ENCODE measurements around the gene LBX1.
A peak's percentile ranks its signal among the peaks of the same experiment; 100 is the strongest.

Gene LBX1

GRCh38 chr10:101223274-101224059 lies 5.8 kb downstream of the LBX1 start:
- DNase-seq (ENCODE audit: extremely low read depth, insufficient read length), result no peak
- H3K27me3 ChIP-seq (replicated peaks; ENCODE audit: control insufficient read depth, insufficient read depth, low read length), result peaks cover 5% of the 10 kb centered on the region

GRCh38 chr10:101222683-101223273 lies 6.5 kb downstream of the LBX1 start:
- Histone ChIP-seq H3K4me3 (replicated peaks; ENCODE audit: low read depth, low read length) (peak overlapping the region; percentile 50), H3K36me3 (ENCODE audit: control insufficient read depth, insufficient read depth, low read length) (no peaks in the 10 kb centered on the region), H3K27me3 (replicated peaks; ENCODE audit: control insufficient read depth, insufficient read depth, low read length) (peaks cover 4% of the 10 kb centered on the region)
- TF ChIP-seq CTCF (IDR thresholded peaks at IDR 0.05; ENCODE audit: insufficient read depth, low read length, poor library complexity, severe bottlenecking), result no peak
- no peak for DNase-seq (ENCODE audit: extremely low read depth, insufficient read length)

More at GRCh38 chr10:101223274-101224059, 5.8 kb downstream of the LBX1 start:
- Histone ChIP-seq H3K36me3 (ENCODE audit: control insufficient read depth, insufficient read depth, low read length) (no peaks in the 10 kb centered on the region), H3K4me3 (replicated peaks; ENCODE audit: low read depth, low read length) (peak overlapping the region; percentile 50)
- TF ChIP-seq CTCF (IDR thresholded peaks at IDR 0.05; ENCODE audit: insufficient read depth, low read length, poor library complexity, severe bottlenecking), result no peak

DNA sequence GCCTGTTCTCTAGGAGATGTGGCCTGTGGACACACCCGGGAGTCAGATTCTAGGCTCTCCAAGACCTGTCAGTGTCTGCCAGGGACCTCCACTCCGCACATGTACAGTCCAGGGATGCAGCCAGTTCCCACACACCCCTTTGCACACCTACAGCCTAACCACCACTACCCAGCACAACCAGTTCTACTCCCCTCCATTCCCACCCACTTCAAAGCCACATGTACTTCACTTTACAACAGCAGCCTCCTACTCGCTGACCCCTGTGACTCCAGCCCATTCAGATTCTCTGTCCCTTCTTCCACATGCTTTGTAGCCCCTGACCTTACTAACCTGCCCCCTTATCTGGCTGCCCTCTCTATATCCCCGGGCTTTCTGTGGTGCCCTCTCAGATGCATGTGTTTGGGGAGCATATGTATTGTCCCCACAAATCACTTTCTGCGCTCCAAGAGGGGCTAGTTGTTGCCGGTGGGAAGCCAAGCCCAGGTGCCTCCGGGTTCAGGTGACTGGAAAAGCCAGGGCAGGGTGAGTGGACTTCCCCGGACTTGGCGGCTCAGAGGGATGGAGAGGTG lies 7.2 kb downstream of the LBX1 start:
- Histone ChIP-seq H3K4me3 (replicated peaks; ENCODE audit: low read depth, low read length) (peak overlapping the region; percentile 50), H3K27me3 (replicated peaks; ENCODE audit: control insufficient read depth, insufficient read depth, low read length) (peaks cover 1% of the 10 kb centered on the region), H3K36me3 (ENCODE audit: control insufficient read depth, insufficient read depth, low read length) (no peaks in the 10 kb centered on the region)
- TF ChIP-seq CTCF (IDR thresholded peaks at IDR 0.05; ENCODE audit: insufficient read depth, low read length, poor library complexity, severe bottlenecking), result no peak
- no peak for DNase-seq (ENCODE audit: extremely low read depth, insufficient read length)

- peaks cover 1% of the 10 kb centered on the region for H3K27me3 ChIP-seq (replicated peaks; ENCODE audit: control insufficient read depth, insufficient read depth, low read length)
- DNase-seq (ENCODE audit: extremely low read depth, insufficient read length), result no peak
- H3K4me3 ChIP-seq (replicated peaks; ENCODE audit: low read depth, low read length), result no peak overlapping the region
- no peak for TF ChIP-seq CTCF (IDR thresholded peaks at IDR 0.05; ENCODE audit: insufficient read depth, low read length, poor library complexity, severe bottlenecking)
- no peaks in the 10 kb centered on the region for H3K36me3 ChIP-seq (ENCODE audit: control insufficient read depth, insufficient read depth, low read length)
These were observed 7.7 kb downstream of the LBX1 start for GRCh38 chr10:101221549-101221948.

DNA sequence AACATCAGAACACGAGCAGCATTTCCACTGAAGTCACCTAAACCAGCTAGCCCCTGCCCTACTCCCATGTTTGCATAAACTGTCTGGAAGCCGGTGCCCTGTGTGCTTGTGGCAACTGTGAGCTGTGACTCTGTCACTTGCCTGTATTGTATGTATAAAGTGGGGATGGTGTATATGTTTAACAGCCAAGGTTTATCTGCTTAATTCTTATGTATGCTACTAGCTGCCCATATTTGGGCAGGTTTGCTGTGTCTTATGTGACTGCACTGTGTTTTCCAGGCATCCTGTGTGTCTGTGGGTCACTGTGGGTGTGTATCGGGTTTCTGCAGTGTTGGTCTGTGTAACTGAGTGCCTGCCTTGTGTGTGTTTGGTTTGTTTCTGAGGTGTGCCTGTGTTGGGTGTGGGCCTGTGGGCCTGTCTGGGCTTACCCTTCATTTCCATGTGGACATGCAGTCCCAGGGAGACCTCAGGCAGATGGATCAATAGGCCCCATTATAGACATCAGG lies 9.3 kb downstream of the LBX1 start:
- DNase-seq (ENCODE audit: extremely low read depth, insufficient read length), result no peak
- H3K27me3 ChIP-seq (replicated peaks; ENCODE audit: control insufficient read depth, insufficient read depth, low read length), result peaks cover 4% of the 10 kb centered on the region

More for the DNA sequence above, 9.3 kb downstream of the LBX1 start:
- H3K4me3 ChIP-seq (replicated peaks; ENCODE audit: low read depth, low read length), result no peak overlapping the region
- no peak for TF ChIP-seq CTCF (IDR thresholded peaks at IDR 0.05; ENCODE audit: insufficient read depth, low read length, poor library complexity, severe bottlenecking)
- no peaks in the 10 kb centered on the region for H3K36me3 ChIP-seq (ENCODE audit: control insufficient read depth, insufficient read depth, low read length)
